ENCODE data around the gene LAMA2. TPM values are rescaled to one million over a fixed set of nuclear protein-coding genes. Genes with fewer than 3 reads are reported as not detected.

Gene LAMA2
- total RNA-seq, 4 donors from 2014 or later: 97.3 to 509 (median 200) TPM

GRCh38 chr6:129317931-129318820, 435.2 kb downstream of the LAMA2 start:
- ATAC-seq (ENCODE audit: low FRiP score): no peak

GRCh38 chr6:129320892-129321291, 438.0 kb downstream of the LAMA2 start:
- no peak for TF ChIP-seq CTCF (IDR thresholded peaks at IDR 0.05)
- ATAC-seq (ENCODE audit: low FRiP score) (no peak), DNase-seq (ENCODE audit: low spot score) (no peak)

More at GRCh38 chr6:129317931-129318820, 435.2 kb downstream of the LAMA2 start:
- TF ChIP-seq CTCF (IDR thresholded peaks at IDR 0.05): no peak
- no peak for DNase-seq (ENCODE audit: low spot score)

- TF ChIP-seq CTCF (IDR thresholded peaks at IDR 0.05): no peak
- DNase-seq (ENCODE audit: low spot score) (no peak), ATAC-seq (ENCODE audit: low FRiP score) (no peak)
These were observed 438.4 kb downstream of the LAMA2 start for GRCh38 chr6:129321303-129321702.

DNA sequence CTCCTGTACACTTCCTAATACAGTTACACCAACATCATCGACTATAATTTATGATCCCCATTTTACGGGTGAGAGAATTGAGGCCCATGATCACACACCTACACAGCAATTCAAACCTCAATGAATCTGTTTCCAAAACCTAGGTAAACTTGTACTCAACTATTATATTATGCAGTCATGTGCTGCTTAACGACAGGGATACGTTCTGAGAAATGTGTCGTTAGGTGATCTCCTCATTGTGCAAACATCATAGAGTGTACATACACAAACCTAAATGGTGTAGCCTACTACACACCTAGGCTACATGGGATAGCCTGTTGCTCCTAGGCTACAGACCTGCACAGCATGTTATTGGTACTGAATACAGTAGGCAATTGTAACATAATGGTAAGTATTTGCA, 441.4 kb downstream of the LAMA2 start:
- ATAC-seq (ENCODE audit: low FRiP score) (no peak), DNase-seq (ENCODE audit: low spot score) (no peak)
- no peak for TF ChIP-seq CTCF (IDR thresholded peaks at IDR 0.05)

DNA sequence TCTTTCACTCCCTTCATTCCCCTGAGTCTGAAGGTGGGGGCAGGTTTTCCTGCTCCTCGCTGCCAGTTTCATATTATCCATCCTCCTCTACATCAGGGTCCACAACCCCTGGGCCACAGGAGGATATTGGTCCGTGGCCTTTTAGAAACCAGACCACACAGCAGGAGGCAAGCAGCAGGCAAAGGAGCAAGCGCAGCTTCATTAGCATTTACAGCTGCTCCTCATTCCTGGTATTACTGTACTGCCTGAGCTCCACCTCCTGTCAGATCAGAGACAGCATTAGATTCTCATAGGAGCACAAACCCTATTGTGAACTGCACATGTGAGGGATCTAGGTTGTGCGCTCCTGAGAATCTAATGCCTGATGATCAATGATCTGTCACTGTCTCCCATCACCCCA, 446.7 kb downstream of the LAMA2 start:
- no peak for DNase-seq (ENCODE audit: low spot score)
- ATAC-seq (ENCODE audit: low FRiP score): no peak
- no peak for TF ChIP-seq CTCF (IDR thresholded peaks at IDR 0.05)

DNA sequence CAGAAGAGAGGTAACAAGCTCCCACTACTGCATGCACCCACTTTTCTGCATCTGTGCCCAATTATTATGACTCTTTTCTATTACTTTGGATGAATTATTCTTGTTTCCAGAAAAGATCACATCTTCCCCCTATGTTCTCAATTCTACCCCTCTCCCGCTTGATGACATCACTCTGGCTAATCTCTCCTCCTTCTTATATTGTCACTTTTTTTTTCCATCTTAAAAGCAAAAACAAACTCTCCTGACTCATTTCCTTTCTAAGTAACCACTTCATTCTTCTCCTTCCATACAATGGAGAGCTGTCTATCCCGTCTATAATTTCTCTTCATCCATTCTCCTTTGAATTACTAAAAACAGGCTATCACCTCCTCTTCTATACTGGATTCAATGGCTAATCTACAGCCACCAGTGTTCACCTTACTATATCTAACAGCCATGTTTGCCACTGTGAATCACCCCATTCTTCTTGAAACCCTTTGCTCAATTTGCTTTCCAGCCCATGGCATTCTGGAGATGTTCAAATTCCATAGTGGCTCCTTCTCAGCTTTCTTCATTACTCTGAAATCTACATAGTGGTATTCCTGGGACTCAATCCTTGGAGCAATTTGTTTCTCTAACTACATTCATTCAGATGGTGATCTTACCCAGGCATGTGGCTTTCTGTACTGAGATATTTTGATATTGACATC, 448.7 kb downstream of the LAMA2 start:
- ATAC-seq (ENCODE audit: low FRiP score): no peak

More for the DNA sequence above, 448.7 kb downstream of the LAMA2 start:
- no peak for DNase-seq (ENCODE audit: low spot score)
- TF ChIP-seq CTCF (IDR thresholded peaks at IDR 0.05): no peak

All from omental fat pad (tissue), 4 donors.